ENCODE results near the gene KRTAP10-12. TPM values are rescaled to one million over a fixed set of nuclear protein-coding genes. Genes with fewer than 3 reads are reported as not detected.

The KRTAP10-12 gene
- polyA plus RNA-seq, 1 experiment: not detected

GRCh38 chr21:44700101-44701022 is 3.4 kb downstream of the KRTAP10-12 start:
- ChIA-PET CTCF (no interaction called here), POLR2A (no interaction called here)
- Histone ChIP-seq H3K9me3 (ENCODE audit: control insufficient read depth, insufficient read depth, low read length) (no peaks in the 10 kb centered on the region; the same call in 1 of the 2 replicates), H3K27me3 (ENCODE audit: control insufficient read depth, insufficient read depth, low read length) (peaks cover 46% of the 10 kb centered on the region), H3K27ac (ENCODE audit: low read depth, low read length) (no peak overlapping the region), H3K4me3 (ENCODE audit: low read depth, low read length) (no peak overlapping the region)
- no peak for TF ChIP-seq CTCF (IDR thresholded peaks at IDR 0.05; ENCODE audit: low read depth, low read length)
- DNase-seq (ENCODE audit: low read depth, low spot score): no peak

GRCh38 chr21:44701023-44701400 is 4.0 kb downstream of the KRTAP10-12 start:
- no peaks in the 10 kb centered on the region; the same call in 1 of the 2 replicates for H3K9me3 ChIP-seq (ENCODE audit: control insufficient read depth, insufficient read depth, low read length)
- no peak for TF ChIP-seq CTCF (IDR thresholded peaks at IDR 0.05; ENCODE audit: low read depth, low read length)
- POLR2A ChIA-PET: no interaction called here
- no peak overlapping the region for H3K4me3 ChIP-seq (ENCODE audit: low read depth, low read length)
- no peak overlapping the region for H3K27ac ChIP-seq (ENCODE audit: low read depth, low read length)
- peaks cover 48% of the 10 kb centered on the region for H3K27me3 ChIP-seq (ENCODE audit: control insufficient read depth, insufficient read depth, low read length)
- CTCF ChIA-PET: no interaction called here
- no peak for DNase-seq (ENCODE audit: low read depth, low spot score)

GRCh38 chr21:44701541-44701940 is 4.6 kb downstream of the KRTAP10-12 start:
- CTCF ChIA-PET: no interaction called here
- no peak for TF ChIP-seq CTCF (IDR thresholded peaks at IDR 0.05; ENCODE audit: low read depth, low read length)
- peaks cover 51% of the 10 kb centered on the region for H3K27me3 ChIP-seq (ENCODE audit: control insufficient read depth, insufficient read depth, low read length)
- POLR2A ChIA-PET: no interaction called here
- H3K27ac ChIP-seq (ENCODE audit: low read depth, low read length): no peak overlapping the region
- DNase-seq (ENCODE audit: low read depth, low spot score): no peak
- H3K9me3 ChIP-seq (ENCODE audit: control insufficient read depth, insufficient read depth, low read length): no peaks in the 10 kb centered on the region; the same call in 1 of the 2 replicates
- no peak overlapping the region for H3K4me3 ChIP-seq (ENCODE audit: low read depth, low read length)

- POLR2A ChIA-PET: no interaction called here
- no peak overlapping the region for H3K4me3 ChIP-seq (ENCODE audit: low read depth, low read length)
- TF ChIP-seq CTCF (IDR thresholded peaks at IDR 0.05; ENCODE audit: low read depth, low read length): no peak
Observed at GRCh38 chr21:44702111-44702972, 5.4 kb downstream of the KRTAP10-12 start.

More at GRCh38 chr21:44702111-44702972, 5.4 kb downstream of the KRTAP10-12 start:
- DNase-seq (ENCODE audit: low read depth, low spot score): no peak
- CTCF ChIA-PET: no interaction called here
- Histone ChIP-seq H3K27ac (ENCODE audit: low read depth, low read length) (no peak overlapping the region), H3K9me3 (ENCODE audit: control insufficient read depth, insufficient read depth, low read length) (no peaks in the 10 kb centered on the region; the same call in 1 of the 2 replicates), H3K27me3 (ENCODE audit: control insufficient read depth, insufficient read depth, low read length) (peaks cover 52% of the 10 kb centered on the region)

Data from AG04450 (cell line).